HPDE6-E6E7 (cell line): ENCODE data around the gene ABCC2.
"Not testable (repeated sequence)": the region's sequence is repeated elsewhere in the genome, so short reads cannot be mapped to it uniquely, and the experiment has no call there.

Source experiments
- DNase-seq: peaks from one replicate; pipeline ENCODE4 v3.0.0; 2011; ENCODE audit warnings: missing footprints; ENCODE audit errors: extremely low spot score

The ABCC2 gene

GRCh38 chr10:99807786-99808185, 25.3 kb downstream of the ABCC2 start:
- DNase-seq: no peak

- DNase-seq: no peak
Observed at GRCh38 chr10:99808270-99808669, 25.8 kb downstream of the ABCC2 start.

GRCh38 chr10:99809481-99809880, 27.0 kb downstream of the ABCC2 start:
- DNase-seq: no peak

- no peak for DNase-seq
Observed at GRCh38 chr10:99809931-99810615, 27.6 kb downstream of the ABCC2 start.

- no peak for DNase-seq
Observed at GRCh38 chr10:99812177-99812576, 29.7 kb downstream of the ABCC2 start.

DNA sequence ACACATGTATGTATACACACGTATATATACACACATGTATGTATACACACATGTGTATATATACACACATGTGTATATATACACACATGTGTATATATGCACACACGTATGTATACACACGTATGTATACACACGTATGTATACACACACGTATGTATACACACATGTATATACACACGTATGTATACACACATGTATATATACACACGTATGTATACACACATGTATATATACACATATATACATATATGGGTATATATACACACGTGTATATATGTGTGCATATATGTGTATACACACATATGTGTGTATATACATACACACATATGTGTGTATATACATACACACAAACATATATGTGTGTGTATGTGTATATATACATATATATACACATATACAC, 31.7 kb downstream of the ABCC2 start:
- no peak for DNase-seq

DNA sequence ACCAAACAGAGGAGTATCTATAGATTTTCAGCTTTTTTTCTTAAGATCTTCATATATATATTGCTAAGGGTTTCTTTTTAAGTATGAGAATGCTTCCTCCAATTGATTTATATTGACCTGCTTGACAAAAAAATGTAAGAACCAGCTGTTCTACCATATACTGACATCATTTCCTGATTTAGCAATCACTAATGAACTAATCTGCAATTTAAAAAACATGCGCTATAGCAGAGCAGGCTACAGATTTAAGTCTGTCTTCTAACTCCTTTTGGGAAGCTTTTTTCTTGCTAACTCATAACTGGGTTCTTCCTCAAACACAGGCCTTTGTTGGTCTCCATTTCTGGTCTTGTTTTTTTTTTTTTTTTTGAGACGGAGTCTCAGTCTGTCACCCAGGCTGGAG, 33.2 kb downstream of the ABCC2 start:
- DNase-seq: no peak

- no peak for DNase-seq
Observed at GRCh38 chr10:99827936-99828335, 45.5 kb downstream of the ABCC2 start.

DNA sequence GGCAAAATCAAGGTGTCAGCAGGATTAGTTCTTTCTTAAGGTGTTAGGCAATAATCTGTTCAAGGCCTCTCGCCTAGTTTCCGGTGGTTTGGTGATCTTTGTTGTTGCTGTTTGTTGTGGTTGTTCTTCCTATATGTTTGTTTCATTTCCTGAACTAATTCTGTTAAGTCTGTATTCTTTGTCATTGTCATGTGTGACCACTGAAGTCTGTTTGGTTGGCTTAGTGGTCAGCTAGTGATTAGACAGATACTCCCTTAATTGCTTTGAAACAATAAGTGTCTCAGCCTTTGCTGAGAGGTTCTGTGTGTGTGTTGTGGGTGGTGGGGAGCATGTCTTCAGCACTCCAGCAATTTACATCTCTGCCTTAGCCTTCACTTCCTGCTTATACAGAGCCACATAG, 46.0 kb downstream of the ABCC2 start:
- DNase-seq: no peak

- no peak for DNase-seq
Observed at GRCh38 chr10:99832439-99832838, 50.0 kb downstream of the ABCC2 start.

DNA sequence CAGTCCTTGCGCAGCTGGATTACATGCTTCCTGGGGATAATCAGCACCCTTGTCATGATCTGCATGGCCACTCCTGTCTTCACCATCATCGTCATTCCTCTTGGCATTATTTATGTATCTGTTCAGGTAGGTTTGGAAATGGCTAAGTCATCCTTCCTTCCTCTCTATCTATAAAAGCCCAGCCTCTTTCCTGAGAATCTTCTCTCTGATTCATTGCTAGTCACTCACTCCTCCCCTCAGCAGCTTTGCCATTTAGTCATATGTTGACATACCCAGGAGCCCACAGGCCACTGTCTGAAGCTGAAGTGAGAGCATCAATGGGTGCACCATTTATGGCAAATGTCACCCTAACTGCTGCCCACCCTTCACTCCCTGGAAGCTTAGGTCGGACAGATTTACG, 52.0 kb downstream of the ABCC2 start:
- peak; percentile 86 for DNase-seq

- no peak for DNase-seq
Observed at GRCh38 chr10:99835947-99836346, 53.5 kb downstream of the ABCC2 start.

- DNase-seq: no peak
Observed at GRCh38 chr10:99836711-99837110, 54.3 kb downstream of the ABCC2 start.

- not testable (repeated sequence) for DNase-seq
Observed at GRCh38 chr10:99840859-99841258, 58.4 kb downstream of the ABCC2 start.

DNA sequence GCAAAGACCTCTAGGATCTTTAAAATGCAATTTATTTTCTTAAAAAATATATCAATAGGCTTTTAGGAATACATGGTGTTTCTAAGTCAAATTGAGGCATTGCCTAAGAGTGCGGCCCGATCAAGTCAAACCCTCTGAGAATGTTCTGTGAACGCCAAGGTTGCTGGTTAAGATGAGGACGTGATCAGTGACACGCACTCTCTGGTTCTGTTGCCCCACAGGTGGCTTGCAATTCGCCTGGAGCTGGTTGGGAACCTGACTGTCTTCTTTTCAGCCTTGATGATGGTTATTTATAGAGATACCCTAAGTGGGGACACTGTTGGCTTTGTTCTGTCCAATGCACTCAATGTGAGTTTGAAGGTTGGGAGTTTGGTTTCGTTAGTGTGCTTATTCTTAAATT, 59.3 kb downstream of the ABCC2 start:
- DNase-seq: no peak

DNA sequence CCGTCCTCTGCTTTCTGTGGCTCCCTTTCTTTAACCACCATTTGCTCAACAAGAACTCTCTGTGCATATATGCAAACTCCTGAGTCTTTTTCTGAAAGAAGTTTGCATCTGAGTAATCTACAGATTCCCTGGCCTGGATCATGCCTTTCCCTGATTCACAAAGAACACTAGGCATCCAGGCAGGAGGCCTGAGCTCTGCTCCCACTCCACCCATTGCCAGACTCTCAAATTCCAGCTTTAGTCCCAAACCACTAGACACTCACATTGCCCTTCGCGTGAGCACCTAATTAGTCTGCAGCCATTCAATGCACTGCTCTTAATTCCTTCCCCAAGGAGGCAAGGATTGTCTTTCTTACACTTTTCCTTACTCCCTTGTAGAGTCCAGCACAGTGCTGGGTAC, 60.9 kb downstream of the ABCC2 start:
- DNase-seq: no peak

- DNase-seq: no peak
Observed at GRCh38 chr10:99844433-99844955, 62.1 kb downstream of the ABCC2 start.

DNA sequence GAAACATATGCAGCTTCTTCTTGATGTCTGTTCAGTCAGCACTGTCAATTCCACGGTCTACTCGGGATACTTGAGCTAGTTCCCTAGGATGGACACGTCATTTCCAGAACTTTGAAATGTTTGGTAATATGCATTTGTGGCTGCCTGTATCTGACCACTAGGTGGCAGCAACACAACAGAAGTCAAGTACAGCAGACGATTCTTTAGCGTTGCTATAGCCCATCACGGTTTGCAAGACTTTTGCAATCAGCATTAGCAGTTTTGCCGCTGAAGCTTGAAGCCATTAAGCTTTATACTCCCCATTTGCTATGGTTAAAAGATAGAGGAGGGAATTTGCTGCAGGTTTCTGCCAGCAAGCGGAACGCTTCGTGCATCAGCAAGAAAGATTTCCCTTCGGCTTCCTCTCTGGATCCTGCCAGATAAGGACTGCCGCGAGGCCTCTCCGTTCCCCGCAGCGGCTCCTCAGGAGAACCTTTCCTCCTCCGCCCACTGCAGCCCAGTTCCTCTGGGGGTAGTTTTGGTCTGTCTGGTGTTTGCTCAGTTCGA, 63.5 kb downstream of the ABCC2 start:
- peak; percentile 62 for DNase-seq

DNA sequence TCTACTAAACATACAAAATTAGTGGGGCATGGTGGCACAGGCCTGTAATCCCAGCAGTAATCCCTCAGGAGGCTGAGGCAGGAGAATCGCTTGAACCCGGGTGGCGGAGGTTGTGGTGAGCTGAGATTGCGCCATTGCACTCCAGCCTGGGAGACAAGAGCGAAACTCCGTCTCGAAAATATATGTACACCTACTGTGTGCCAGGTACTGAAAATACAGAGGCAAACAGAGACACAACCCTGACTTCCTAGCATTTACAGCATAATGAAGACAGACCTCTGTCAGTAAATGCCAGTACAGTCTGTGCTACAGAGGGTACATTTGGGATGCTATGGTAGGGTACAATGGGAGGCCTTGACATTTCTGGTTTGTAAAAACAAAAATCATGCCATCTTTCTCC, 66.6 kb downstream of the ABCC2 start:
- DNase-seq: no peak

GRCh38 chr10:99849536-99849935, 67.1 kb downstream of the ABCC2 start:
- no peak for DNase-seq

DNA sequence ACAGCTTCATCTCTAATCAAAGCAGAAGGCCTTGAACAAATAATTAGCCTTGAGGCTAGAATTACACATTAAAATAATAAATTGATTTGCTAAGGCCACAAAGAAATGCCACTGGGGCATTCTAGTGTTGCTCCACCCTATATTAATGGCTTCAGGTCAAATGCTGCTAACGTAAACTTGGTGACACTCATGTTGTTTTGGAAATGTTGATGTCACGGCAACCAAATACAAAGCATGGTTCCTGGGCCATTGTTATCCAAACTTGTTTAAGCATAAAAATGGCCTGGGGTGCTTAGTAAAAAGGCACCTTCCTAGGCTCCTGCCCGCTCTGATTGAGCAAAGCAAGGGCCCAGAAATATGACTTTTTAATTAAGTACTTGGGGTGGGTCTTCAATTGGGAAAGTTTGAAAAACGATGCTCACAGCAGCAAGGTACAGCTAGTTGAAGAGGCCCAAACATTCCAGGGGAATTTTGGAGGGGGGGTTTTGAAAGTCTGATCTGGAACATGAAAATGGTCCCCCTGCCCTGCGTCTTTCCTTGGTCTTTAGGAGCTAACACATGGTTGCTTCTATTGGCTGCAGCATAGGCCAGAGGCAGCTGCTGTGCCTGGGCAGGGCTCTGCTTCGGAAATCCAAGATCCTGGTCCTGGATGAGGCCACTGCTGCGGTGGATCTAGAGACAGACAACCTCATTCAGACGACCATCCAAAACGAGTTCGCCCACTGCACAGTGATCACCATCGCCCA, 67.8 kb downstream of the ABCC2 start:
- DNase-seq: no peak

GRCh38 chr10:99850767-99851340, 68.4 kb downstream of the ABCC2 start:
- DNase-seq: no peak

DNA sequence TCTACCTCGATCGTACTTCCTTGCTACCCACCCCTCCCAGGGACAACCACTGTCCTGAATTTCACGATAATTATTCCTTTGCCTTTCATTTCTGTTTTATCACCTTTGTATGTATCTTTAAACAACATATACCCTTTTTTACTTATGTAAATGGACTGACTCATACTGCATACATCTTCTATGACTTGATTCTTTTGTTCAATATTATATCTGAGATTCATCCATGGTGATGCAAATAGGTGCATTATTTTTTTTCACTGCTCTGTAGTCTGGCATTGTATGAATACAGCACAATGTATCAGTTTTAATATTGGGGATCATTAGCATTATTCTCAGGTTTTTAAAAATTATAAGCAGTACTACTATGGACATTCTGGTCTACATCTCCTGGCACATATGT, 69.4 kb downstream of the ABCC2 start:
- no peak for DNase-seq
